GM23248 (cell line): ENCODE measurements around the gene BMP10. TPM values are rescaled to one million over a fixed set of nuclear protein-coding genes. Genes with fewer than 3 reads are reported as not detected.
"Not testable (repeated sequence)": the region's sequence is repeated elsewhere in the genome, so short reads cannot be mapped to it uniquely, and the experiment has no call there.

Experiments used
- DNase-seq: peaks from one replicate; pipeline ENCODE4 v3.0.0-alpha.2; 2015
- H2AFZ ChIP-seq: fragments of 200-600 bp; sonication (generic); 2 replicates; pipeline ENCODE4 v1.6.1; 2016; ENCODE audit warnings: antibody characterized with exemption
- H3F3A ChIP-seq: fragments of 200-600 bp; sonication (generic); 2 replicates; pipeline ENCODE4 v1.6.1; 2016; ENCODE audit warnings: mild to moderate bottlenecking, antibody characterized with exemption, mixed run types; ENCODE audit not compliant: insufficient read depth
- H3K27ac ChIP-seq: fragments of 200-600 bp; sonication (generic); 2 replicates; pipeline ENCODE4 v1.5.1; 2016; ENCODE audit warnings: mild to moderate bottlenecking
- H3K27me3 ChIP-seq: fragments of 200-600 bp; sonication (generic); replicated peaks from 2 replicates; pipeline ENCODE4 v1.6.1; 2016; ENCODE audit warnings: mild to moderate bottlenecking; ENCODE audit not compliant: insufficient read depth
- H3K36me3 ChIP-seq: fragments of 200-600 bp; sonication (generic); 2 replicates; pipeline ENCODE4 v1.6.1; 2016; ENCODE audit warnings: low read depth, mild to moderate bottlenecking
- H3K4me1 ChIP-seq: fragments of 200-600 bp; sonication (generic); 2 replicates; pipeline ENCODE4 v1.6.1; 2016; ENCODE audit warnings: mild to moderate bottlenecking; ENCODE audit not compliant: insufficient read depth
- H3K4me2 ChIP-seq: fragments of 200-600 bp; sonication (generic); one replicate; pipeline ENCODE4 v1.6.1; 2016; ENCODE audit warnings: mild to moderate bottlenecking; ENCODE audit not compliant: unreplicated experiment
- H3K4me3 ChIP-seq: fragments of 200-600 bp; sonication (generic); 2 replicates; pipeline ENCODE4 v1.5.1; 2016; ENCODE audit warnings: mild to moderate bottlenecking
- H3K79me2 ChIP-seq: fragments of 200-600 bp; sonication (generic); 2 replicates; pipeline ENCODE4 v1.6.1; 2016; ENCODE audit warnings: mild to moderate bottlenecking; ENCODE audit not compliant: insufficient read depth
- H3K9ac ChIP-seq: fragments of 200-600 bp; sonication (generic); 2 replicates; pipeline ENCODE4 v1.6.1; 2016; ENCODE audit warnings: mild to moderate bottlenecking
- H3K9me2 ChIP-seq: fragments of 200-600 bp; sonication (generic); 2 replicates; pipeline ENCODE4 v1.6.1; 2016; ENCODE audit warnings: mixed run types, mild to moderate bottlenecking, moderate library complexity; ENCODE audit not compliant: insufficient read depth
- H3K9me3 ChIP-seq: fragments of 200-600 bp; sonication (generic); one replicate; pipeline ENCODE4 v1.6.1; 2017; ENCODE audit warnings: low read depth
- H4K20me1 ChIP-seq: fragments of 200-600 bp; sonication (generic); 2 replicates; pipeline ENCODE4 v1.6.0; 2016; ENCODE audit not compliant: insufficient read depth
- EZH2 ChIP-seq: fragments of 200-600 bp; sonication (generic); IDR thresholded peaks from 2 replicates; pipeline ENCODE4 v1.6.1; 2018; ENCODE audit warnings: antibody characterized with exemption, mild to moderate bottlenecking; ENCODE audit not compliant: insufficient read depth, poor library complexity, severe bottlenecking
- EZH2phosphoT487 ChIP-seq: fragments of 200-600 bp; sonication (generic); IDR thresholded peaks from 2 replicates; pipeline ENCODE4 v1.6.1; 2018; ENCODE audit warnings: antibody characterized with exemption, moderate library complexity, mild to moderate bottlenecking, low read depth; ENCODE audit not compliant: insufficient read depth
- WGBS, 2 experiments: methylation state at CpG; one replicate each; pipeline ENCODE4 v1.1.6; 2015 to 2017; ENCODE audit warnings: low lambda C conversion rate in 2 of 2, low coverage in 1 of 2; ENCODE audit errors: missing lambda C conversion rate in 2 of 2; 5-methylcytosine and 5-hydroxymethylcytosine counted together
- in situ Hi-C: fragments of 300-500 bp; cut with MboI; formaldehyde crosslinking; loops from 2 replicates; pipeline ENCODE4 v1.15.0; 2020
- polyA plus RNA-seq: library from polyadenylated mRNA; unstranded; fragments of >200 nt; fragmentation: Nextera tagmentation; extraction: Ambion mirVana; gene quantifications from 2 replicates; pipeline ENCODE4 v1.2.1, GENCODE V29; 2016
- total RNA-seq: library from RNA; depleted of rRNA; stranded (reverse); fragments of >200 nt; shearing (Covaris generic); gene quantifications from 2 replicates; pipeline ENCODE4 v1.2.3, GENCODE V29; 2014

Gene BMP10
- total and polyA plus RNA-seq, 2 experiments from 2014 or later, result not detected

DNA sequence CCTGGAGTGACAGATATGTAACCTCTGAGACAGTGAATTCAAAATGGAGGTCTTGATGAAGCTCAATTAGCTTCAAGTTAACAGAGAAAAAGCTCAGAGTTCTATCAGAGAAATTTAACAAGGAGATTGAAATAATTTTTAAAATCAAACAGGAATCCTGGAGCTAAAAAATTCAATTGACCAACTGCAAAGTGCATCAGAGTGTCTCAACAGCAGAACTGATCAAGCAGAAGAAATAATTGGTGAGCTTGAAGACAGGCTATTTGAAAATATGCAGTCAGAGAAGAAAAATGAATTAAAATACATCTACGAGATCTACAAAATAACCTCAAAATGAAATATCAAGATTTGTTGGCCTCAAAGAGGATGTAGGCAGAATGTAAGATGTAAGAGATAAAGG is 30.4 kb upstream of the BMP10 start:
- no peak for DNase-seq

DNA sequence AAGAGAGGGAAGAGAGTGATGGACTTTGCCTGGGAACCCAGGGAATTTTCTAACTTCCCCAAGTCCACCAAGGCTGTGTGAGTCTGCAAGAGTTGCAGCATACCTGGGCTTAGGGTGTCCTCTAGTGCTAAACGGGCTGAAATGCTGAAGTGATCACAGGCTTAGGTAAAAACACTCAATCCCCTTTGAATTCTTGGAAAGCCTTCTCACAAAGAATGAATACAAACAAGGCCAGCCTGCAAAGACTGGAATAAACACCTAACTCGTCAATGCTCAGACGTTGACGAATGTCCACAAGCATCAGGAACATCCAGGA is 30.0 kb upstream of the BMP10 start:
- no peaks in the 10 kb centered on the region for H4K20me1 ChIP-seq
- no peaks in the 10 kb centered on the region for H3K36me3 ChIP-seq
- no peak overlapping the region for H3K4me3 ChIP-seq
- H3K9me3 ChIP-seq, result no peaks in the 10 kb centered on the region
- H3F3A ChIP-seq, result no peaks in the 10 kb centered on the region
- H3K4me1 ChIP-seq, result no peaks in the 10 kb centered on the region
- WGBS, 2 experiments, result 35 to 50% methylated on average over 4 of the region's 4 CpGs
- no peak for TF ChIP-seq EZH2
- TF ChIP-seq EZH2phosphoT487, result no peak
- in situ Hi-C loops, result loop anchor here (5.0 kb wide), 1 partner anchor 154 kb away; no protein-coding TSS in a partner anchor
- peaks cover 11% of the 10 kb centered on the region; the same call in 1 of the 2 replicates for H3K27me3 ChIP-seq
- no peak overlapping the region for H3K4me2 ChIP-seq
- H3K9me2 ChIP-seq, result no peaks in the 10 kb centered on the region
- H3K9ac ChIP-seq, result no peak overlapping the region
- no peak for DNase-seq
- no peak overlapping the region for H2AFZ ChIP-seq
- no peak overlapping the region for H3K27ac ChIP-seq
- H3K79me2 ChIP-seq, result no peaks in the 10 kb centered on the region

More for the DNA sequence above, 30.4 kb upstream of the BMP10 start:
- Histone ChIP-seq H3K36me3 (no peaks in the 10 kb centered on the region), H3K79me2 (no peaks in the 10 kb centered on the region), H3K9me2 (no peaks in the 10 kb centered on the region), H3K27ac (no peak overlapping the region), H4K20me1 (no peaks in the 10 kb centered on the region), H3K4me1 (no peaks in the 10 kb centered on the region), H3K9ac (no peak overlapping the region), H3K9me3 (no peaks in the 10 kb centered on the region), H3K27me3 (peaks cover 11% of the 10 kb centered on the region; the same call in 1 of the 2 replicates), H3K4me3 (no peak overlapping the region), H3K4me2 (no peak overlapping the region), H2AFZ (no peak overlapping the region), H3F3A (no peaks in the 10 kb centered on the region)
- WGBS, 2 experiments, result 35 to 49% methylated on average over 1 of the region's 1 CpG
- TF ChIP-seq EZH2, result no peak
- TF ChIP-seq EZH2phosphoT487, result no peak
- in situ Hi-C loops, result loop anchor here (5.0 kb wide), 1 partner anchor 154 kb away; no protein-coding TSS in a partner anchor

DNA sequence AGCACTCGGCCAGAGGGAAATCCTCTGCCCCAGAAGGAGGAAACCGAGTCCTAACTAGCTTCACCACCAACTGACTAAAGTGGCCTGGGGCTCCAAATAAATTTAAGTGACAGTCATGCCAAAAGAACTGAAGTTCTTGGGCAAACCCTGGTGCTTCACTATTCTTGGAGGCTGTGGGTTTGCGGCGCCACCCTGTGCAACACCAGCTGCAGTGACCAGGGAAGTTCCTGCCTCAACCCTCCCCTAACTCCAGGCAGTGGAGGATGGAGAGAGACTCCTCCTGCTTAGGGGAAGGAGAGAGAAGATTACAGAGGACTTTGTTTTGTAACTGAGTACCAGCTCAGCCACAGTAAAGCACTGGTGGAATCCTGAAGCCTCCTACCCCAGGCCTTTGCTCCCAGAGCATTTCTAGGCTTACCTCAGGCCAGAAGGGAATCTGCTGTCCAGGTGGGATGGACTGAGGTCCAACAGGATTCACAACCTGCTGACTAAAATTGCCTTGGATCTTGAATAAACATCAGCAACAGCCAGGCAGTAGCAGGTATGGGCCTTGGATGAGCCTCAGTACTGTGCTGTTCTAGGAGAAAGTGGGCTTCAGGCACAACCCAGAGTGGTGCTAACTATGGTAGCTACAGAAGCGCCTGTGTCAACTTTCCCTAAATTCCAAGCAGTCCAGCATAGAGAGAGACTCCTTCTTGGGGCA is 29.4 kb upstream of the BMP10 start:
- H4K20me1 ChIP-seq, result no peaks in the 10 kb centered on the region
- no peaks in the 10 kb centered on the region for H3K9me3 ChIP-seq
- in situ Hi-C loops, result loop anchor here (5.0 kb wide), 1 partner anchor 153 kb away; no protein-coding TSS in a partner anchor
- H3K4me2 ChIP-seq, result no peak overlapping the region
- no peak overlapping the region for H3K9ac ChIP-seq
- H3K4me1 ChIP-seq, result no peaks in the 10 kb centered on the region
- H3K27ac ChIP-seq, result no peak overlapping the region
- DNase-seq, result no peak
- H3F3A ChIP-seq, result no peaks in the 10 kb centered on the region
- H3K9me2 ChIP-seq, result no peaks in the 10 kb centered on the region
- no peak overlapping the region for H3K4me3 ChIP-seq
- no peak for TF ChIP-seq EZH2
- no peak for TF ChIP-seq EZH2phosphoT487
- 72 to 83% methylated on average over 5 of the region's 5 CpGs for WGBS, 2 experiments
- H3K79me2 ChIP-seq, result no peaks in the 10 kb centered on the region
- H2AFZ ChIP-seq, result no peak overlapping the region
- H3K27me3 ChIP-seq, result peaks cover 11% of the 10 kb centered on the region; the same call in 1 of the 2 replicates
- H3K36me3 ChIP-seq, result no peaks in the 10 kb centered on the region

DNA sequence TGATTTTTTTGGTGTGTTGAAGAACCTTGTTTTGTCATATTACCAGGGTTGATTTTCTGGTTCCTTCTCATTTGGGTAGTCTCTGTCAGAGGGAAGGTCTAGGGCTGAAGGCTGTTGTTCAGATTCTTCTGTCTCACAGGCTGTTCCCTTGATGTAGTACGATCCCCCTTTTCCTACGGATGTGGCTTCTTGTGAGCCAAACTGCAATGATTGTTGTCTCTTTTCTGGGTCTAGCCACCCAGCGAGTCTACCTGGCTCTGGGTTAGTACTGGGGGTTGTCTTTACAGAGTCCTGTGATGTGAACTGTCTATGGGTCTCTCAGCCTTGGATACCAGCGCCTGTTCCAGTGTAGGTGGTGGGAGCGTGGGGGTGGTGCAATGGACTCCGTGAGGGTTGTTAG is 24.8 kb upstream of the BMP10 start:
- H3K9ac ChIP-seq, H3K9me3 ChIP-seq, H4K20me1 ChIP-seq, H3K36me3 ChIP-seq, H2AFZ ChIP-seq, H3K79me2 ChIP-seq, H3K4me2 ChIP-seq, H3K4me3 ChIP-seq, DNase-seq, H3K4me1 ChIP-seq, H3K9me2 ChIP-seq, in situ Hi-C loops, H3F3A ChIP-seq, H3K27ac ChIP-seq: not testable (repeated sequence)
- H3K27me3 ChIP-seq, result peaks cover 36% of the 10 kb centered on the region; the same call in 1 of the 2 replicates
- 73 to 76% methylated on average over 6 of the region's 6 CpGs for WGBS, 2 experiments
